GM12872 (cell line): ENCODE measurements around the gene PADI4.

ENCODE experiments used
- CTCF ChIP-seq: IDR thresholded peaks from 3 replicates; pipeline ENCODE4 v1.5.1; 2011; ENCODE audit warnings: low read depth, mild to moderate bottlenecking, low read length, moderate library complexity; ENCODE audit not compliant: insufficient read depth

PADI4 gene

DNA sequence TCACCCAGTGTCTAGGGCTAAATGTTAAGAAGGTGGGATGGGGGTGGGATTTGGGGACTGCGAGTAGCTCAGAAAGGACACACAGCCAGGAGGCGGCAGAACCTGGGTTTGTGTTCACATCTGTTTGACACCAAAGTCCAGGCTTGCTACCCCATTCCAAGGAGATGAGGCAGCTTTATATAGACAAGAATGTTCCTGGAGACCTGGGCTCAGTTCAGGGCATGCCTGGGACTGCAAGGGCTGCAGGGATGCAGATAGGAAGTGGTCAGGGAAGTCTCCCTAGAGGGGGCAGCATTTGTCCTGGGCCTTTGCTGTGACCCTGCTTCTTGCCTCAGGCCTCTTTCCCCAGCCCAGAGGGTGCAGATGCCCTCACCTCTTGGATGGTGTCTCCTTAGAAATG lies 42.8 kb upstream of the PADI4 start:
- TF ChIP-seq CTCF = no peak

- TF ChIP-seq CTCF = no peak
These were observed 42.0 kb upstream of the PADI4 start for GRCh38 chr1:17265950-17266349.

DNA sequence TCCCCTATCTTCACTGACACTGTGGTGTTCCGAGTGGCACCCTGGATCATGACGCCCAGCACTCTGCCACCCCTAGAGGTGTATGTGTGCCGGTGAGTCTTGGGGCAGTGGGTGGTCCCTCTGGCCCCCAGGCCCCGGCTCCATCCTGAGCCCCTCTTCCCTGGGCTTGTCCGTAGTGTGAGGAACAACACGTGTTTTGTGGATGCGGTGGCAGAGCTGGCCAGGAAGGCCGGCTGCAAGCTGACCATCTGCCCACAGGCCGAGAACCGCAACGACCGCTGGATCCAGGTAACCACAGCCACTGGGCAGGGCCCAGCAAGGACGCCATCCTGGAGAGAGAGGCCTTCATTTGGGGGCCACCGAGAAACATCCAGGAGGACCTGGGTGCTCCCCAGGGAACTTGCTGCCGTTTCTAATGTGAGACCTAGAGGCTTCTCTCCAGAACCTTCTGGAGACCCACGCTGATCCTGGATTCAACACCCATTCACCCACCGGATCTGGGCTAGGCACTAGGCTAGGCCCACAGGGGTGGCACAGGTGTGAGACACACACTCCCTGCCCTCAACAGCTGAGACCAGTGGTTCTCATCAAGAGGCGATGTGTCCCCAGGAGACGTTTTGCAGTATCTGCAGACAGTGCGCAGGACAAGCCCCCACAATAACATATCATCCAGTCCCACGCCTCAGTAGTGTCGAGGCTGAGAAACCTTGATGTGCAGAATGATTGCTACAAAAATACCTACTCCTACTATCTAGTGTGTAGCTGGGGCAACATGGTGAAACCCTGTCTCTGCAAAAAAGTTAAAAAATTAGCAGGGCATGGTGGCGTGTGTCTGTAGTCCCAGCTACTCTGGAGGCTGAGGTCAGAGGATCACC lies 36.9 kb upstream of the PADI4 start:
- TF ChIP-seq CTCF = no peak

DNA sequence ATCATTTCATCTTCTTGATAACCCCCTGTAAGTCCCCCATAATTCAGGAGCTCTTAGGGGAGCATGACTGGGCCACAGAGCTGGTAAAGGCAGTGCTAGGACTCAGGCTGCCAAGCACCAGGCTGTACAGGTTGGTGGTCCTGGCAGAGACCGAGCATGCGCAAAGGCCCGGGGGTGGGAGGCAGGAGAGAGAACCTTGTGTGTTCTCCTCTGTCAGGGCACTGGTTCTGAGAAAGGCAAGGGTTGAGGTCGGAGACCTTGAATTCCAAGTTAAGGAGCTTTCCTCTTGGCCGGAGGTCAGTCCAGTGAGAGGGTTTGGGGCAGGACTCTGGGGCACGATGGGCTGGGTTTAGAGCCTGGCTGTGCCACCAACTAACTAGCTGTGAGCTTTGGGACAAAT lies 35.9 kb upstream of the PADI4 start:
- no peak for TF ChIP-seq CTCF

- TF ChIP-seq CTCF = no peak
These were observed 35.4 kb upstream of the PADI4 start for GRCh38 chr1:17272646-17273045.

DNA sequence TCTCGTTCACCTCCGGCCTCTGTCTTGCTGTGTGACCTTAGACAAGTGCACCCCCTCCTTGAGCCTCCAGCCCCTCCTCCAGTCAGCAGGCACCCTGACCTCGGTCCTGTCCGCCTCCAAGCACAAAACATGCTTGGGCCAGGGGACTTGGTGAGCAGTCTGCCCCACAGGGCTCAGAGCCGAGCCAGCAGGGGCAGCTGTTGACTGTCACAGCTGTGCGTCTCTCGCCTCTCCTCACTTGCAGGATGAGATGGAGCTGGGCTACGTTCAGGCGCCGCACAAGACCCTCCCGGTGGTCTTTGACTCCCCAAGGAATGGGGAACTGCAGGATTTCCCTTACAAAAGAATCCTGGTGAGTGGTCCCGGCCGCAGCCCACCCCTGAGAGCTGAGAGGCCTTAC lies 34.9 kb upstream of the PADI4 start:
- TF ChIP-seq CTCF = no peak

DNA sequence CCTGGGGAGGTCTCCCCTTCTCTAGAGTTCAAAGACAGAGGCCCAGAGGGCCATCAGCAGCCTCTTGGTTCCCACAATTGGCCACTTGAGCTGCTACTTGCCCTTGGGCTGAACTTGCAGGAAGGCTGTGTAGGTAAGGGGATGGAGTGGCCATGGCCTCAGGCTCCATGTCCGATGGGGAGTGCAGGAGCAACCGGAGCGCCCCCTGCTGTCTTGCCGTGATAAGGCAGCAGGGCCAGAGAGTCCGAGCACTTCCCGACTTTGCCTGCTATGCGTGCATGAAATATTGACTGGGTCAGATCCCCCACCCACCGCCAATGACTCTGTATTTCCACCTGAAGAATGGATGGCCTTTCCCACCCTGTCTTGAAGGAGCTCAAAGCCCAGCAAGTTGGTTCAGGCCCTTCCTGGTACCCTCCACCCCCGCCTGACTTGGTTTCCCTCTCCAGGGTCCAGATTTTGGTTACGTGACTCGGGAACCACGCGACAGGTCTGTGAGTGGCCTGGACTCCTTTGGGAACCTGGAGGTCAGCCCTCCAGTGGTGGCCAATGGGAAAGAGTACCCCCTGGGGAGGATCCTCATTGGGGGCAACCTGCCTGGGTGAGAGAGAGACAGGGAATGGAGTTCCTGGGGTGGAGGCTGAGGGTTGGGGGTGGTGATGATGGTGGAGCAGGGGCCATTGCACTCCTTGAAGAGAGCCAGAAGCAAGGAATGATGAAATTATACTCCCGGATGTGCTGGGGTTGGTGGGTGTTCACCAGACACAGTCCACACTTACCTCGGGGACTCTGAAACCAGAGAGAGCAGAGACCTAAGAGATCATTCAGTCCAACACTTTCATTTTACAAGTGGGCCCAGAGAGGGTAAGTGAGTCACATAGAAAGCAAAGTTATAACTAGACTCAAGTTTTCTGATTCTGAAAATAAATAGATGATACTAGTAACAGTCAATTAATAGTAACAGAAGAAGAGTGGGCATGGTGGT lies 33.5 kb upstream of the PADI4 start:
- peak; percentile 92 for TF ChIP-seq CTCF
